Type B pancreatic cell (in vitro differentiated cells): ENCODE data around the gene UBE2D2. TPM values are rescaled to one million over a fixed set of nuclear protein-coding genes. Genes with fewer than 3 reads are reported as not detected.
A peak's percentile ranks its signal among the peaks of the same experiment; 100 is the strongest.
"Not testable (repeated sequence)": the region's sequence is repeated elsewhere in the genome, so short reads cannot be mapped to it uniquely, and the experiment has no call there.

Experiments
- DNase-seq: peaks from one replicate; pipeline ENCODE4 v3.0.0; 2021; ENCODE audit warnings: mixed read lengths; ENCODE audit not compliant: unreplicated experiment; ENCODE audit errors: extremely low spot score
- H3K27ac Mint-ChIP-seq: 2 replicates; pipeline ENCODE4 v1.8.0; 2021; ENCODE audit warnings: mild to moderate bottlenecking, mixed read lengths
- H3K27me3 Mint-ChIP-seq: 2 replicates; pipeline ENCODE4 v1.8.0; 2021; ENCODE audit warnings: mixed read lengths
- H3K36me3 Mint-ChIP-seq: 2 replicates; pipeline ENCODE4 v1.8.0; 2021; ENCODE audit warnings: mixed read lengths
- H3K4me1 Mint-ChIP-seq: one replicate; pipeline ENCODE4 v1.8.0; 2021; ENCODE audit warnings: mixed read lengths; ENCODE audit not compliant: unreplicated experiment
- H3K4me3 Mint-ChIP-seq: 2 replicates; pipeline ENCODE4 v1.8.0; 2021; ENCODE audit warnings: mild to moderate bottlenecking, mixed read lengths
- H3K9me3 Mint-ChIP-seq: 2 replicates; pipeline ENCODE4 v1.8.0; 2021; ENCODE audit warnings: mixed read lengths
- CTCF ChIP-seq: fragments of 200-600 bp; sonication (generic); conservative IDR thresholded peaks from 2 replicates; pipeline ENCODE4 v1.5.0; 2021; ENCODE audit warnings: antibody characterized with exemption, mild to moderate bottlenecking
- total RNA-seq: library from RNA; stranded (reverse); gene quantifications from 2 replicates; pipeline ENCODE4 v1.2.1, GENCODE V29; 2021; ENCODE audit warnings: low replicate concordance

Gene UBE2D2
- total RNA-seq, 1 donor from 2014 or later, result 140 TPM

- H3K4me1 Mint-ChIP-seq, result peaks cover 22% of the 10 kb centered on the region
- H3K9me3 Mint-ChIP-seq, H3K36me3 Mint-ChIP-seq, H3K27ac Mint-ChIP-seq, H3K27me3 Mint-ChIP-seq, DNase-seq: not testable (repeated sequence)
- H3K4me3 Mint-ChIP-seq, result peak overlapping the region; percentile 78
Observed at GRCh38 chr5:139527090-139527470, 34.1 kb upstream of the UBE2D2 start.

GRCh38 chr5:139527896-139528467, 33.2 kb upstream of the UBE2D2 start:
- peak overlapping the region; percentile 57 for H3K4me3 Mint-ChIP-seq
- not testable (repeated sequence) for H3K27me3 Mint-ChIP-seq, H3K9me3 Mint-ChIP-seq

DNA sequence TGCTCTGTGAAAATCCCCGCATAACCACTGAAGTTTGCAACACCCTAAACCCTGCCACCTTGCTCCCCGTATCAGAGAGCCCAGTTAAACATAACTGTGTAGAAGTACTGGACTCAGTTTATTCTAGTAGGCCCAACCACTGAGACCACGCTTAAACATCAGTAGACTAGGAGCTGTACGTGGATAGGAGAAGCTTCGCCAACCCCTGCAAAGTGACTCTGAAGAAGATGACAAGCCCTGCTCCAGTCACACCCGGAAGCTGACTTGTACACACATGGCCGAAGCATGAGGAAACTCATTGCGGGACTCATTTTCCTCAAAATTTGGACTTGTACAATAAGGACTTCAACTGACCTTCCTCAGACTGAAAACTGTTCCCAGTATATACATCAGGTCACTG, 32.4 kb upstream of the UBE2D2 start:
- H3K36me3 Mint-ChIP-seq, H3K27ac Mint-ChIP-seq, H3K9me3 Mint-ChIP-seq, H3K27me3 Mint-ChIP-seq, H3K4me3 Mint-ChIP-seq, DNase-seq: not testable (repeated sequence)
- peaks cover 22% of the 10 kb centered on the region for H3K4me1 Mint-ChIP-seq

More at GRCh38 chr5:139527896-139528467, 33.2 kb upstream of the UBE2D2 start:
- peaks cover 22% of the 10 kb centered on the region for H3K4me1 Mint-ChIP-seq
- not testable (repeated sequence) for H3K36me3 Mint-ChIP-seq, DNase-seq, H3K27ac Mint-ChIP-seq

DNA sequence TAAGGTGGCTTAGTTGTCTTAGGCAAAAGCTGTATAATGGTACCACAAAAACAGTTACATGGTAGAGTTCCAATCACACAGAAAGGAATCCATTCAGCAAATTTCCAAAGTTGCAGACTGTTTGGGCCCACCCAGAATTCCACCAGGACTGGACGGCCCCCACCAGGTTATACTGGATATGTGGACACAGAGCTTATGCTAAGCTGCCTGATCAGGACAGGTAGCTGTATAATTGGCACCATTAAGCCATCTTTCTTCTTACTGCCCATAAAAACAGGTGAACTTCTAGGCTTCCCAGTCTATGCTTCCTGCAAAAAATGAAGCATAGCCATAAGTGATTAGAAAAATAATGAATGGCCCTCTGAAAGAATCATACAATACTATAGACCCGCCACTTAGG, 31.1 kb upstream of the UBE2D2 start:
- H3K27me3 Mint-ChIP-seq, H3K27ac Mint-ChIP-seq: not testable (repeated sequence)

GRCh38 chr5:139531772-139532169, 29.4 kb upstream of the UBE2D2 start:
- H3K27ac Mint-ChIP-seq, result no peak overlapping the region
- DNase-seq, result no peak
- TF ChIP-seq CTCF, result no peak
- H3K4me1 Mint-ChIP-seq, result peaks cover 11% of the 10 kb centered on the region
- no peaks in the 10 kb centered on the region for H3K27me3 Mint-ChIP-seq
- no peaks in the 10 kb centered on the region for H3K9me3 Mint-ChIP-seq
- H3K36me3 Mint-ChIP-seq, result no peaks in the 10 kb centered on the region
- H3K4me3 Mint-ChIP-seq, result no peak overlapping the region

More for the DNA sequence above, 31.1 kb upstream of the UBE2D2 start:
- H3K4me3 Mint-ChIP-seq, H3K9me3 Mint-ChIP-seq, H3K36me3 Mint-ChIP-seq, DNase-seq: not testable (repeated sequence)
- H3K4me1 Mint-ChIP-seq, result peaks cover 22% of the 10 kb centered on the region

GRCh38 chr5:139543423-139543991, 17.6 kb upstream of the UBE2D2 start:
- H3K4me3 Mint-ChIP-seq, result peak overlapping the region; percentile 45
- peak; percentile 23 for TF ChIP-seq CTCF
- H3K9me3 Mint-ChIP-seq, result no peaks in the 10 kb centered on the region
- no peaks in the 10 kb centered on the region for H3K4me1 Mint-ChIP-seq
- peaks cover 3% of the 10 kb centered on the region for H3K36me3 Mint-ChIP-seq
- H3K27ac Mint-ChIP-seq, result no peak overlapping the region
- H3K27me3 Mint-ChIP-seq, result no peaks in the 10 kb centered on the region
- DNase-seq, result no peak

DNA sequence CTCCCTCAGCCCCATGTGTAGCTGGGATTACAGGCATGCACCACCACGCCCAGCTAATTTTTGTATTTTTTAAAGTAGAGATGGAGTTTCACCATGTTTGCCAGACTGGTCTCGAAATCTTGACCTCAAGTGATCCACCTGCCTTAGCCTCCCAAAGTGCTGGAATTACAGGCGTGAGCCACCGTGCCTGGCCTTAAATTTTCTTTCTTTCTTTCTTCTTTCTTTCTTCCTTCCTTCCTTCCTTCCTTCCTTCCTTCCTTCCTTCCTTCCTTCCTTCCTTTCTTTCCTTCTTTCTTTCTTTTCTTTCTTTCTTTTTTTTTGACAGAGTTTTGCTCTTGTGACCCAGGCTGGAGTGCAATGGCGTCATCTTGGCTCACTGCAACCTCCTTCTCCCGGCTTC, 14.5 kb upstream of the UBE2D2 start:
- H3K4me1 Mint-ChIP-seq, DNase-seq, H3K27ac Mint-ChIP-seq, H3K9me3 Mint-ChIP-seq, H3K4me3 Mint-ChIP-seq, H3K36me3 Mint-ChIP-seq, H3K27me3 Mint-ChIP-seq: not testable (repeated sequence)

GRCh38 chr5:139549162-139549894, 11.8 kb upstream of the UBE2D2 start:
- Mint-ChIP-seq H3K4me3 (no peak overlapping the region), H3K27me3 (no peaks in the 10 kb centered on the region), H3K36me3 (peaks cover 3% of the 10 kb centered on the region), H3K27ac (no peak overlapping the region), H3K4me1 (peaks cover 5% of the 10 kb centered on the region), H3K9me3 (no peaks in the 10 kb centered on the region)
- no peak for TF ChIP-seq CTCF
- DNase-seq, result no peak

- not testable (repeated sequence) for H3K27ac Mint-ChIP-seq, H3K9me3 Mint-ChIP-seq, H3K4me3 Mint-ChIP-seq, H3K27me3 Mint-ChIP-seq, DNase-seq, H3K4me1 Mint-ChIP-seq, H3K36me3 Mint-ChIP-seq
Observed at GRCh38 chr5:139550051-139550872, 10.9 kb upstream of the UBE2D2 start.
